GM19455 (cell line): Measurements from ENCODE around the gene ACVRL1.

ENCODE experiments used
- ATAC-seq: cut with Tn5 transposase; IDR thresholded peaks from one replicate; pipeline ENCODE4 v1.9.1; 2021; ENCODE audit not compliant: unreplicated experiment

The ACVRL1 gene

GRCh38 chr12:51938726-51939125 is 31.4 kb downstream of the ACVRL1 start:
- no peak for ATAC-seq

GRCh38 chr12:51941011-51941581 is 33.8 kb downstream of the ACVRL1 start:
- no peak for ATAC-seq

- ATAC-seq = no peak
These were observed 34.3 kb downstream of the ACVRL1 start for GRCh38 chr12:51941604-51942003.

- no peak for ATAC-seq
These were observed 34.8 kb downstream of the ACVRL1 start for GRCh38 chr12:51942056-51942455.

GRCh38 chr12:51942501-51943000 is 35.2 kb downstream of the ACVRL1 start:
- ATAC-seq = no peak

- ATAC-seq = no peak
These were observed 36.0 kb downstream of the ACVRL1 start for GRCh38 chr12:51943346-51943745.

- no peak for ATAC-seq
These were observed 37.4 kb downstream of the ACVRL1 start for GRCh38 chr12:51944608-51945233.

GRCh38 chr12:51947246-51947996 is 40.1 kb downstream of the ACVRL1 start:
- no peak for ATAC-seq

- no peak for ATAC-seq
These were observed 40.8 kb downstream of the ACVRL1 start for GRCh38 chr12:51948066-51948465.

- no peak for ATAC-seq
These were observed 42.2 kb downstream of the ACVRL1 start for GRCh38 chr12:51949342-51950030.

- no peak for ATAC-seq
These were observed 43.4 kb downstream of the ACVRL1 start for GRCh38 chr12:51950682-51951198.

- peak; percentile 88 for ATAC-seq
These were observed 44.0 kb downstream of the ACVRL1 start, which contains the start of gene ACVR1B for GRCh38 chr12:51951199-51951842. Gene ACVR1B (plus strand): TSS chr12:51951699. CDS start chr12:51951744, 45 bp downstream.

- ATAC-seq = peak; percentile 8
These were observed 44.8 kb downstream of the ACVRL1 start for GRCh38 chr12:51951843-51952722.

GRCh38 chr12:51953089-51953488 is 45.8 kb downstream of the ACVRL1 start:
- no peak for ATAC-seq

- ATAC-seq = no peak
These were observed 46.6 kb downstream of the ACVRL1 start for GRCh38 chr12:51953864-51954263.

- ATAC-seq = no peak
These were observed 47.5 kb downstream of the ACVRL1 start for GRCh38 chr12:51954561-51955361.

GRCh38 chr12:51955702-51956101 is 48.4 kb downstream of the ACVRL1 start:
- ATAC-seq = no peak

- ATAC-seq = no peak
These were observed 51.2 kb downstream of the ACVRL1 start for GRCh38 chr12:51958542-51958941.

GRCh38 chr12:51959211-51959610 is 51.9 kb downstream of the ACVRL1 start:
- ATAC-seq = no peak
